HG02678 (cell line): Measurements from ENCODE around the gene F9.
"Not testable (repeated sequence)": the region's sequence is repeated elsewhere in the genome, so short reads cannot be mapped to it uniquely, and the experiment has no call there.

ENCODE experiments used
- ATAC-seq: cut with Tn5 transposase; IDR thresholded peaks from one replicate; pipeline ENCODE4 v1.9.1; 2021; ENCODE audit warnings: mild to moderate bottlenecking, moderate library complexity; ENCODE audit not compliant: unreplicated experiment

The F9 gene

GRCh38 chrX:139530550-139530949, at the start of gene F9:
TSS of gene F9 (plus strand) at chrX:139530739. CDS start at chrX:139530765, 26 bp downstream.
- ATAC-seq: no peak

- ATAC-seq: no peak
Observed at GRCh38 chrX:139483699-139484098, 46.8 kb upstream of the F9 start.

- ATAC-seq: no peak
Observed at GRCh38 chrX:139484591-139484990, 45.9 kb upstream of the F9 start.

GRCh38 chrX:139495324-139495723, 35.2 kb upstream of the F9 start:
- ATAC-seq: no peak

DNA sequence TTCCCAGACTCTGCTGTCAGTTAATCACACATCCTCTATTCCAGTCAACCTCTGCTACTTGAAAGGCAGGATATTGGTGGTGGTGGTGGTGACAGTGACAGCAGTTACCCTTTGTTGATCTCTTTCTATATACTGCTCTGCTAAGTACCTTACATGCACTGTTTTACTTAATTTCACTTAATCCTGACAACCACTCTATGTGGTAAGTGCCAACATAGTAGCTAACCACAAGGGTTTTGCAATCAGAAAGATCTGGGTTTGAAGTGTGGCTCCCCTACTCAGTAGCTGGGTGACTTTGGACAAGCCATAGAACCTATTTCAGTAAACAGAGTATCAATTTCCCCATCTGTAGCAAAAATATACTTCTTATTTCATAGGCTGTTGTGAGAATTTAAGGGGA, 24.2 kb upstream of the F9 start:
- ATAC-seq: no peak

DNA sequence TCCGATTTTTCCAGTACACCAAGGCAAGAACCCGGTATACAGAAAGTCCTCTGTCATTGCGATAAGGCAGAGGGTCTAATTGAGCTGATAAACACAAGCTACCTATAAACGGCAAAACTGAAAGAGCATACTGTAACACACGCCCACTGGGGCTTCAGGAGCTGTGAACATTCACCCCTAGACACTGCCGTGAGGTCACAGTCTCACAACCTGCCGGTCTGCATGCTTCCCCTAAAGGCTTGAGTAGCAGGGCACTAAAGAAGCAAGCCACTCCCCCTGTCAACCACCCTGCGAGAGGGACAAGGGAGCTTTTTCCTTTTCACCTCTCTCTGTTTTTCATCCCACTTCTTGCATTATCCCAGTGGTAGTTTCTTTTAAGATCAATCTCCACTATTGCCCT, 22.4 kb upstream of the F9 start:
- ATAC-seq: no peak

DNA sequence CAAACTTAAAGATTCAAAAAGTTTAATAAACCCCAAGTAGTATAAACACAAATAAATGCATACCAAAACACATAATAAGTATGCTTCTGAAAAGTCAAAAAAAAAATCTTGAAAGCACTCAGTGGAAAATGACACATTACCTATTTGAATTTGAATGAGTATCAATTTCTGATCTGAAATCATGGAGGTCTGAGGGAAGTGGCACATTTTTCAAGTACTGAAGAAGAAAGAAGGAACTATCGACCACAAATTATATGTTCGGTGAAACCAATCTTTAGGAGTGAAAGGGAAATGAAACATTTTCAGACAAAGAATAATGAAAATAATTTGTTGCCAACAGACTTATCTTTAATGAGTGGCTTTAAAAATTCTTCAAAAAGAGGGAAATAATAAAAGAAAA, 12.1 kb upstream of the F9 start:
- no peak for ATAC-seq

GRCh38 chrX:139528829-139529228, 1.7 kb upstream of the F9 start:
- ATAC-seq: not testable (repeated sequence)

GRCh38 chrX:139532834-139533233, 2.3 kb downstream of the F9 start:
- ATAC-seq: no peak

- no peak for ATAC-seq
Observed at GRCh38 chrX:139533444-139533843, 2.9 kb downstream of the F9 start.

DNA sequence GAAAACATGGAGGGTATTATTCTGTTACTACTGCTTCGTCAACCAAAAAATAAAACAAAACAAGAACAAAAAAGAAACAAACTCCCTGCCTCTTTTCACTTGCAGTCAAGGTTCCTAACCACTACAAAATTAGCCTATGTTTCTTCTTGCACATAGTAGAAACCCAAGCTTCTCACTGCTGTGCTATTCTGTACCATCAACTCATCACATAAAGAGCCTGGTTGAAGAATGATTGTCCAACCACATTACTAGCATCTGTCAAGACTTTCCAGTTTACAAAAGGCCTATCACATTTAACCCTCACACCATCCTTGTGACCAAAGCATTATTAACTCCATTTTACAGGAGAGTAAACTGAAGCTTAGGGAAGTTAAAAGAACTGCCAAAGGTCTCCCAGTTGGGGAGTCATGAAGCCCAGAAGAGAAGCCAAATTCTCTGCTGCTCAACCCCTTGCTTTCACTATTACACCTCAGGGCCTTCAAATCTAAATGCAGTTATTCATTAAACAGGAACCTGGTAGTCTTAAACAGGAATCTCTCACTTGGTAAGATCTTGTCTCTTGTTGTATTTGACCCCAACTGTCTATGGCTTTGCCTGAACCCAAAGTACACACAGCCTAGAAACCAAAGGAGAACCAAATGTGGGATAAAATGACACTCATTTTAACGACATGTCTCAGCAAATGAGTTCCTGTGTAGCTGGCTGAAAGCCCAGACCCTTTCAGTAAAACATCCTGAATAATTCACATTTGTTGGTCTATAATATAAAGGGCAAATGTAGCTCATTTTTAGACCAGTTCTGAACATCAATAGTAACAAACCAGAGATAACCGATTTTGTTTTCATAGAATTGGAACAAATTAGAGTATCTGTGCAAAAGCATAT, 8.6 kb downstream of the F9 start:
- ATAC-seq: no peak

DNA sequence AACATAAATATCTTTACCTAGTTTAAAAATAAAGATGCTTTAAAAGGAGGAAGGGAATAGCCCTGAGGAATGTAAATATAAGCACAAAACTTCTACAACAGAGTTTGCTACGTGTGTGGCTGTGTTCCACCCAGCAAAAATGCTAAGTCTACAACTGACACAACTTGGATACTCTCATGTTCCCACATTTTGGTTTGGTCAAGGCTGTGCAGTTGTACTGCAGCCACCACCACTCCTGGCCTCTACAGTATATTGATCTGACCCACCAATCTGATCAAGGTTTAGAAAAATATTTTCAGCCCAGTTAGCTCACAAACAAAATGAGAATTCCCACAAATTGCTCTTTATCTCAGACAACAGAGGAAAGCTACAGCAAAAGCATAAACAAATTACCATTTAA, 12.1 kb downstream of the F9 start:
- ATAC-seq: no peak

GRCh38 chrX:139543920-139544319, 13.4 kb downstream of the F9 start:
- ATAC-seq: no peak

DNA sequence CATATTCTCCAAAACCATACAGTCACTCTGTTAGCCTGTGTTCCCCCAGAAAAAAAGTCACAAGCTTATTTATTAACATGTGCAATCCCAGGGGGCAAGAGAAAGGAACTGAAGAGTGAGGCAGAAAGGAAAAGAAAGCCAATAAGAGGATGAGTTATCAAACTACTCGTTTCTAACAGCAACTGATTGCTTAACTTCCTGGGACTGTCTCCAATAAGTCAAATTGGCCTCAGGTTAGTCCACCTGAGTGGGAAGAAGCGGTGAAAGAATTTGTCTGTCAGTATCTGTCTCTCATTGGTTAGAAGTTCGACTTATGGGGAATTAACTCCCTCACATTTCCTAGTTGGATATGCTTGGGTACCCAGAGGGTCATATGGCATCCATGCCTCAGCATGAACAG, 14.1 kb downstream of the F9 start:
- ATAC-seq: no peak

DNA sequence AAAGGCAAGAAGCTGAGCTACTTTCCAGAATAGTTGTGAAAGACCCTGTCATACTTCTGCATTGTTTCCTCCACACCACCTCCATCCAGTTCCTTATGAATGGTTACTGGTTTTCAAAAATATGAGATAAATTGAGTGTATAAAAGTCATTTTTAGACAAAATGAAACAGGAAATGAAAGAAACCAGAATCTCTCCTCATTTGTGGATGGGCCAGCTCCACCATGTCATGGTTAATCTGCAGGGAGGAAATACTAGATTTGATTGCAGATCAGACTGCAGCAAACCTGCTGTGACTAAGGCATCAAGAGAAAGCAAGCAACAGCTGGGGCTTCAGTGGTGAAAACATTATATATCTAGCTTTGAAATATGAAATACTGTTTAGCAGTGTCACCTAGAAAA, 23.8 kb downstream of the F9 start:
- ATAC-seq: peak; percentile 27

DNA sequence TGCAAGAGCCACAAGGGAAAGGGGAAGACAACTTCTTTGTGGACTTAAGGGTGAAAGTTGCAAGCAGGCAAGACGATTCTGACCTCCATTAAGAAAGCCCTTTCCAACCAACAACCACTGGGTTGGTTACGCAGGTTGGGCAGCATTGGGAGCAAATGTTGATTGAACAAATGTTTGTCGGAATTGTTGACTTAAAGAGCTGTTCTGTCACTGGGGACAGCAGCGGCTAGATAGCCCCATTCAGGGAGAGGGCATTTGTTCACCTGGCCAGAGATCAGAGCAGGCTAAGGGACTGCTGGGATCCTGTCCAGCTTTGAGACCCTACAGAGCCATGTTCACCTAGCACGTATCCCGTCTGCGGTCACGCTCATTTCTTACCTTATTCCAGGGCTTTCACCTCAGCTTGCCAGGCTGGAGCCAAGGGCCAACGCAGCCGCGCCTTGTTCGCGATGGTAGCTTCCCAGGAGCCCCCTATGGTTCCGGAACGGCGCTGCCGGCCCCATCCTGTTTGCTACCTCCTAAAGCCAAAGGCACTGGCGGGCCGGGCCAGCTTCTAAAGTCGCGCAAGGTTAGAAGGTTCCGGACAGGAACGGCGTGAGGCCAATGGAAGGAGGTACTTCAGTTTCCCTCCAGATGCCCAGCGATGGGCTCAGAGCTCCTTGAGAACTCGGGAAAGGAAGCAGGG, 24.6 kb downstream of the F9 start:
- no peak for ATAC-seq

DNA sequence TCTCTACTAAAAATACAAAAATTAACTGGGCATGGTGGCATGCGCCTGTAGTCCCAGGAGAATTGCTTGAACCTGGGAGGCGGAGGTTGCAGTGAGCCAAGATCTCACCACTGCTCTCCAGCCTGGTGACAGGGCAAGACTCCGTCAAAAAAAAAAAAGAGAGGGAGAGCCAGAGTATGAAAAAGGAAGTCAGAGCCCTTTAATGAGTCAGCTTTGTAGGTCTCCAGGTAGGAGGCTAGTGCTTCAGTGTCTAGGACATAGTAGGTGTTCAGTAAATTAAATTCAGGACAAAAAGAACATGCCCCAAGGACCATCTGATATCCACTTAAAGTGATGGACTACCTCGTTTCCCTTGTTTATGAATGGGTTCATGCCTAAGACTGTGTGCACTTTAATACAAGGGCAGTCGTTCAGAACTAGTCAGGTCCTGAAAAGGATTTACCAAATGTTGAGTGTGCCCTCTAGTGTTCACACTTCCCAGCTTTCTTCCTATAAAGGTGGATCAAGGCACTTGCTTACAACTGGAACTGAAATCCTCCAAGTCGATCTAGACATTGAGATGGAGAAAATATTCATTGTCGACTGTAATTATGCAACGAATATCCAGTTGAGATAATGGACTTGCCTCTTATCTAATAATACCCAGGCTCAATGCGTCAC, 29.0 kb downstream of the F9 start:
- peak; percentile 76 for ATAC-seq

GRCh38 chrX:139560221-139560620, 29.7 kb downstream of the F9 start:
- ATAC-seq: no peak

DNA sequence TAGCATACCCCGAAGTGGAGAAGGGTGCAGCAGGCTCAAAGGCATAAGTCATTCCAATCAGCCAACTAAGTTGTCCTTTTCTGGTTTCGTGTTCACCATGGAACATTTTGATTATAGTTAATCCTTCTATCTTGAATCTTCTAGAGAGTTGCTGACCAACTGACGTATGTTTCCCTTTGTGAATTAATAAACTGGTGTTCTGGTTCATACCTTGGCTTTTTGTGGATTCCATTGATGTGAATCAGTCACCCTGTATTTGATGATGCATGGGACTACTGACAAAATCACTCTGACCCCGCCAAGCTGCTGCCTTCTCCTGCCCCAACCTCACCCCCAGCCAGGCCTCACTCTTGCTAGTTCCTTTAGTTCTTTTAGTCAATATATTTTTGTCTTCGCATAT, 32.7 kb downstream of the F9 start:
- no peak for ATAC-seq

DNA sequence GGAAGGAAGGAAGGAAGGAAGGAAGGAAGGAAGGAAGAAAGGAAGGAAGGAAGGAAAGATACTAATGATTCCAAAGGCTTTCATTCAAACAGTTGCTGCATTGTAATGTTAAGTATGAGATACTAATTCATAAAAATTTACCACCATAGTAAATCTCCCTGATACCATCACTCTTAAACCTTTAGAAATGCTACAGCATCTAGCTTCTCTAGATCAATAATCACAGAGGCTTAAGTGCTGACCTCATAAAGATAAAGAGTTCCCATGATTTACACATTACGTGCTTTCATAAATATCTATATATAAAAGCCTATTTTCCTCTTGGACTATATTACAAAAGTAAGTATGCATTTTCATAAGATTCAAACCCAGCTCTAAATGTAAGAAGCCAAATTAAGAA, 36.4 kb downstream of the F9 start:
- ATAC-seq: no peak

- ATAC-seq: no peak
Observed at GRCh38 chrX:139581068-139581467, 50.5 kb downstream of the F9 start.

DNA sequence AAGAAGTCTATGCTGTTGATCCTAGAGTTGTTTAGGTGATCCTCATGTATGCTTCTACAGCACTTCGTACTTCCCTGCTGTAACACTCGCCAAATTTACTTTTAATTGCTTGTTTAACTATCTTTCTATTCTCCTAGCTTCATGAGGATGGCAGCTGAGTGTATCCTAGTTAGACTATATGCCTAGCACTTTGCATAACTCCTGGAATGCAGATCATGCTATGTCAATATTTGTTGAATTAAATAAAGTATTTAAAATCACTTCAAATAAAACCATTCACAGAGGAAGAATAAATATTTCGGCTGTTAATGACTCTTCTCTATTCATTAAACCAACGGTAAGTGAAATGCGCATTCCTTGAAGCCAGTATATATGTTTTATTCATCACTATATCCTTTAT, 55.1 kb downstream of the F9 start:
- no peak for ATAC-seq
